Ishikawa (cell line): ENCODE measurements around the gene RADIL.
A peak's percentile ranks its signal among the peaks of the same experiment; 100 is the strongest.

Experiments used
- CEBPB ChIP-seq: IDR thresholded peaks from 2 replicates; pipeline ENCODE4 v1.6.1; 2012
- CREB1 ChIP-seq: IDR thresholded peaks from 2 replicates; pipeline ENCODE4 v1.6.1; 2012; ENCODE audit warnings: low read depth
- EGR1 ChIP-seq: IDR thresholded peaks from 2 replicates; pipeline ENCODE4 v1.6.1; 2012
- EP300 ChIP-seq: IDR thresholded peaks from 2 replicates; pipeline ENCODE4 v1.6.1; 2012; ENCODE audit warnings: borderline replicate concordance
- FOXM1 ChIP-seq: IDR thresholded peaks from 2 replicates; pipeline ENCODE4 v1.6.1; 2012; ENCODE audit warnings: low read depth, borderline replicate concordance
- NFIC ChIP-seq: IDR thresholded peaks from 2 replicates; pipeline ENCODE4 v1.6.1; 2012
- RAD21 ChIP-seq: IDR thresholded peaks from 2 replicates; pipeline ENCODE4 v1.6.1; 2012; ENCODE audit warnings: low read depth
- TAF1 ChIP-seq: IDR thresholded peaks from 2 replicates; pipeline ENCODE4 v1.6.1; 2012; ENCODE audit warnings: low read depth, mild to moderate bottlenecking
- TCF12 ChIP-seq: IDR thresholded peaks from 2 replicates; pipeline ENCODE4 v1.6.1; 2012; ENCODE audit warnings: low read depth
- TEAD4 ChIP-seq: IDR thresholded peaks from 2 replicates; pipeline ENCODE4 v1.6.1; 2012
- YY1 ChIP-seq: IDR thresholded peaks from 2 replicates; pipeline ENCODE4 v1.6.1; 2012; ENCODE audit warnings: low read depth
- ZBTB7A ChIP-seq: IDR thresholded peaks from 2 replicates; pipeline ENCODE4 v1.6.1; 2012; ENCODE audit warnings: low read depth
- TF ChIP-seq, protein P1 (sequence below): IDR thresholded peaks from 2 replicates; pipeline ENCODE4 v1.6.1; 2012
- TF ChIP-seq, protein P2 (sequence below): IDR thresholded peaks from 2 replicates; pipeline ENCODE4 v1.6.1; 2012; ENCODE audit warnings: low read depth, mild to moderate bottlenecking
- TF ChIP-seq, protein P3 (sequence below): IDR thresholded peaks from 2 replicates; pipeline ENCODE4 v1.6.1; 2012

The RADIL gene

DNA sequence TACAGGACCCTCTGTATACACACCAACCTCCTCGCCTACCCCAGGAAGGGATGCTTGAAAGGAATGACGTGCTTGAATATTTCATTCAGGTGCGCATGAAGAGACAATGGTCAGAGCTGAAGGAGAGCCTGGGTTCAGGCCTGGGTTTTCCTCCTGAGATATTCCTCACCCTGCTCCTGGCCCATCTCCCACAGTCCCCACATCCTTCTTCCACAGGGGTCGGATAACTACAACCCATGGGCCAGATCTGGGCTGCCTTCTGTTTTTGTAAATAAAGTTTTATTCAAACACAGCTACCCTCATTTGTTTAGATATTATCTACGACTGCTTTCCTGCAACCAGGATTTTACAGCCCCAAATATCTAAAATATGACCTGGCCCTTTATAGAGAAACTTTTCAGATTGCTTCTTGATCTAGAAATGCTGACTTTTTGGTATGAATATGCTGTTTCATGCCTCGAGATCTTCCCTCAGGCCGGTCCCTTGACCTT lies 1.8 kb upstream of the RADIL start:
- TF ChIP-seq, protein P1, sequence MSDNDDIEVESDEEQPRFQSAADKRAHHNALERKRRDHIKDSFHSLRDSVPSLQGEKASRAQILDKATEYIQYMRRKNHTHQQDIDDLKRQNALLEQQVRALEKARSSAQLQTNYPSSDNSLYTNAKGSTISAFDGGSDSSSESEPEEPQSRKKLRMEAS = no peak
- TF ChIP-seq TCF12 (no peak), EGR1 (no peak), ZBTB7A (no peak), TEAD4 (no peak), NFIC (no peak), FOXM1 (no peak), YY1 (no peak), EP300 (no peak), RAD21 (no peak), CREB1 (no peak), TAF1 (no peak), CEBPB (no peak)
- TF ChIP-seq, protein P2, sequence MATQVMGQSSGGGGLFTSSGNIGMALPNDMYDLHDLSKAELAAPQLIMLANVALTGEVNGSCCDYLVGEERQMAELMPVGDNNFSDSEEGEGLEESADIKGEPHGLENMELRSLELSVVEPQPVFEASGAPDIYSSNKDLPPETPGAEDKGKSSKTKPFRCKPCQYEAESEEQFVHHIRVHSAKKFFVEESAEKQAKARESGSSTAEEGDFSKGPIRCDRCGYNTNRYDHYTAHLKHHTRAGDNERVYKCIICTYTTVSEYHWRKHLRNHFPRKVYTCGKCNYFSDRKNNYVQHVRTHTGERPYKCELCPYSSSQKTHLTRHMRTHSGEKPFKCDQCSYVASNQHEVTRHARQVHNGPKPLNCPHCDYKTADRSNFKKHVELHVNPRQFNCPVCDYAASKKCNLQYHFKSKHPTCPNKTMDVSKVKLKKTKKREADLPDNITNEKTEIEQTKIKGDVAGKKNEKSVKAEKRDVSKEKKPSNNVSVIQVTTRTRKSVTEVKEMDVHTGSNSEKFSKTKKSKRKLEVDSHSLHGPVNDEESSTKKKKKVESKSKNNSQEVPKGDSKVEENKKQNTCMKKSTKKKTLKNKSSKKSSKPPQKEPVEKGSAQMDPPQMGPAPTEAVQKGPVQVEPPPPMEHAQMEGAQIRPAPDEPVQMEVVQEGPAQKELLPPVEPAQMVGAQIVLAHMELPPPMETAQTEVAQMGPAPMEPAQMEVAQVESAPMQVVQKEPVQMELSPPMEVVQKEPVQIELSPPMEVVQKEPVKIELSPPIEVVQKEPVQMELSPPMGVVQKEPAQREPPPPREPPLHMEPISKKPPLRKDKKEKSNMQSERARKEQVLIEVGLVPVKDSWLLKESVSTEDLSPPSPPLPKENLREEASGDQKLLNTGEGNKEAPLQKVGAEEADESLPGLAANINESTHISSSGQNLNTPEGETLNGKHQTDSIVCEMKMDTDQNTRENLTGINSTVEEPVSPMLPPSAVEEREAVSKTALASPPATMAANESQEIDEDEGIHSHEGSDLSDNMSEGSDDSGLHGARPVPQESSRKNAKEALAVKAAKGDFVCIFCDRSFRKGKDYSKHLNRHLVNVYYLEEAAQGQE = no peak
- TF ChIP-seq, protein P3, sequence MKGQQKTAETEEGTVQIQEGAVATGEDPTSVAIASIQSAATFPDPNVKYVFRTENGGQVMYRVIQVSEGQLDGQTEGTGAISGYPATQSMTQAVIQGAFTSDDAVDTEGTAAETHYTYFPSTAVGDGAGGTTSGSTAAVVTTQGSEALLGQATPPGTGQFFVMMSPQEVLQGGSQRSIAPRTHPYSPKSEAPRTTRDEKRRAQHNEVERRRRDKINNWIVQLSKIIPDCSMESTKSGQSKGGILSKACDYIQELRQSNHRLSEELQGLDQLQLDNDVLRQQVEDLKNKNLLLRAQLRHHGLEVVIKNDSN = no peak

DNA sequence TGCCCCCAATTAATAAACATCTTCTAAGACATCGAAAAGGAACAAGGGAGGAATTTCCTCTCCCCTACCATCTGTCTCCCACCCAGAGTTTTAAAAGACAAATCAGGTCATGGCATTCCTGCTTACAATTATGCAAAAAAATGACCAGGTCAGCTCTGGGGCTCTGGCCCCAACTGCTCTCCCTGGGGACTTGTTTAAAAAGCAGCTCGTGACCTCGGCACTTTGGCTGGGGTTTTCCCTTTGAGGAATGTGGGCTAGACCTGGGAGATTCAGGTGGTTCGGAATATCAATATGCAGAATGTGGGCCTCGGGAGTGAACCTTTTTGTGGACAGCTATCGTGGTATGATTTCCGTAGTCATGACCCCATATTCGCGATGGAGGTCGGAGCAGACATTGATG lies 648 bp upstream of the RADIL start:
- TF ChIP-seq CEBPB (no peak), CREB1 (no peak), TAF1 (no peak), NFIC (no peak), FOXM1 (no peak), ZBTB7A (no peak), EP300 (no peak), TEAD4 (no peak), YY1 (no peak), EGR1 (no peak), TCF12 (no peak), RAD21 (no peak)
- TF ChIP-seq, protein P3 = no peak
- TF ChIP-seq, protein P2 = no peak

DNA sequence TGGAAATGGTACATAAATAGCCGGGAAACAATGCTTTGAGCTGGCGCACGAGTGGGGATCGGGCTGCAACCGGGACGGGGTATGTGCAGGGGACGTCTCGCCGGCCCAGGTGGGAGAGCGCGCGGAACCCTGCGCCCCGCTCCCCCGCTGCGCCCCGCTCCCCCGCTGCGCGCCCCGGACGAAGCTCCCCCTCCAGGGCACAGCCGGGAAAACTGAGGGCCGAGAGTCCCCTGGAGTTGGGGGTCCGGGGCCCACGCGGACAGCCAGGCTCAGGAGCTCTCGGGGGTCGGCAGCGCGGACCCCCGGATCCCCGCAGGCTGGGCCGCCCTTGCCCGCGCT lies 514 bp downstream of the RADIL start:
- no peak for TF ChIP-seq TCF12
- TF ChIP-seq ZBTB7A = peak; percentile 86

DNA sequence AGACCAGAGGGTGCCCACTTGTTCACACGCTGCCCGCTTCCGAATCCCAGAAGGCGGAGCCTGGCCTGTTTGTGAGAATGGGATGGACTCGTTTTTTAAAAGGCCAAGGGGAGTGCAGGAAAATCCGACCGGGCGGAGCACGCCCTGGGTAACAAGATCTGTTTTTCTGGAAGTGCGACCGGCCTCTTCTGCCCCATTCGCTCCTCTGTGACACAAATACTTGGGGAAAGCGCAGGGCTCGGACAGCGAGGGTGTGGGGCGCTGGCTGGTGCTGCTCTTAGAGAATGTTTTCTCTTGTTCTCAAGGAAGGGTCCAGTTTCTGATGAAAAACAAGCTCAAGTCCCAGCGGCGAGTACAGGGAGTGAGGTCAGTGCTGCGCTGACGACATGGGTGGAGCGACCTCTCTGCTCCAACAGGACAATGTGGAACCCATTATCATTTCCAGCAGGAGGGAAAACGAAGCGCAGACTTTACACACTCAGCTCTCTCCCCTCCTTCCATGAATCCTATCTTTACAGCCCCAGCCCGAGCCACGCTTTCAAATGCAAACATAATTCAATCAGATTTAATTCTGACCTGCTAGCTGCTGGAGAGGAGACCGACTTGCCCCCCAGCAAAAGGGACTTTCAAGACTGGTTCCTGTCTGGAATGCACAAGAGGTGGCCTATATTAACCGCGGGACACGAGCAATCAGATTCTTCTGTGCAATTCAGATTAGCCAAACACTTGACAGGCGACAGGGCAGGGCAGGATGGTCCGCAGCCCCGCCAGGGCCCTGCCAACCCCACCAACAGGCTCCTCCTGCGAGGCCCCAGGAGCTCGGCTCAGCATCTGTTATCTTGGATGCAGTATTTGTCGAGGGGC lies 1.1 kb downstream of the RADIL start:
- TF ChIP-seq EGR1 (no peak), CEBPB (no peak), TCF12 (no peak), YY1 (no peak), FOXM1 (no peak), NFIC (no peak), ZBTB7A (no peak), TAF1 (no peak), RAD21 (no peak), TEAD4 (no peak), EP300 (no peak), CREB1 (no peak)
- TF ChIP-seq, protein P1 = no peak
- TF ChIP-seq, protein P3 = no peak
- TF ChIP-seq, protein P2 = no peak
